ENCODE measurements around the gene MYRFL. TPM values are rescaled to one million over a fixed set of nuclear protein-coding genes. Genes with fewer than 3 reads are reported as not detected.
A peak's percentile ranks its signal among the peaks of the same experiment; 100 is the strongest.

Gene MYRFL
- total RNA-seq, 1 experiment from 2014 or later: not detected

GRCh38 chr12:69879007-69879960, 54.3 kb downstream of the MYRFL start:
- Histone ChIP-seq H3K36me3 (no peaks in the 10 kb centered on the region), H3K9me3 (no peaks in the 10 kb centered on the region), H3K4me3 (peak overlapping the region; percentile 19), H3K27me3 (no peaks in the 10 kb centered on the region)
- DNase-seq: peak; percentile 38

- Histone ChIP-seq H3K9me3 (no peaks in the 10 kb centered on the region), H3K27me3 (no peaks in the 10 kb centered on the region), H3K36me3 (no peaks in the 10 kb centered on the region), H3K4me3 (no peak overlapping the region)
- no peak for DNase-seq
Measured at GRCh38 chr12:69880571-69880970, 55.5 kb downstream of the MYRFL start.

- DNase-seq: no peak
- Histone ChIP-seq H3K9me3 (no peaks in the 10 kb centered on the region), H3K27me3 (no peaks in the 10 kb centered on the region), H3K4me3 (no peak overlapping the region), H3K36me3 (no peaks in the 10 kb centered on the region)
Measured at GRCh38 chr12:69881771-69882170, 56.7 kb downstream of the MYRFL start.

- H3K4me3 ChIP-seq: no peak overlapping the region
- 0 out of 2 replicates have a peak, but pooled peaks cover 2% of the 10 kb centered on the region for H3K27me3 ChIP-seq
- DNase-seq: no peak
- H3K36me3 ChIP-seq: no peaks in the 10 kb centered on the region
- no peaks in the 10 kb centered on the region for H3K9me3 ChIP-seq
Measured at GRCh38 chr12:69884386-69884785, 59.4 kb downstream of the MYRFL start.

- no peak for DNase-seq
- no peaks in the 10 kb centered on the region for H3K9me3 ChIP-seq
- H3K4me3 ChIP-seq: no peak overlapping the region
- 0 out of 2 replicates have a peak, but pooled peaks cover 2% of the 10 kb centered on the region for H3K27me3 ChIP-seq
- H3K36me3 ChIP-seq: no peaks in the 10 kb centered on the region
Measured at GRCh38 chr12:69885658-69886057, 60.6 kb downstream of the MYRFL start.

- Histone ChIP-seq H3K9me3 (no peaks in the 10 kb centered on the region), H3K27me3 (0 out of 2 replicates have a peak, but pooled peaks cover 2% of the 10 kb centered on the region), H3K4me3 (no peak overlapping the region), H3K36me3 (no peaks in the 10 kb centered on the region)
- no peak for DNase-seq
Measured at GRCh38 chr12:69886109-69886508, 61.1 kb downstream of the MYRFL start.

GRCh38 chr12:69886715-69887114, 61.7 kb downstream of the MYRFL start:
- 0 out of 2 replicates have a peak, but pooled peaks cover 2% of the 10 kb centered on the region for H3K27me3 ChIP-seq
- no peak for DNase-seq

GRCh38 chr12:69888901-69889300, 63.9 kb downstream of the MYRFL start:
- Histone ChIP-seq H3K36me3 (no peaks in the 10 kb centered on the region), H3K4me3 (no peak overlapping the region), H3K9me3 (no peaks in the 10 kb centered on the region), H3K27me3 (0 out of 2 replicates have a peak, but pooled peaks cover 2% of the 10 kb centered on the region)
- no peak for DNase-seq

More at GRCh38 chr12:69886715-69887114, 61.7 kb downstream of the MYRFL start:
- no peaks in the 10 kb centered on the region for H3K36me3 ChIP-seq
- H3K4me3 ChIP-seq: no peak overlapping the region
- no peaks in the 10 kb centered on the region for H3K9me3 ChIP-seq

GRCh38 chr12:69894800-69895383, 69.9 kb downstream of the MYRFL start:
- Histone ChIP-seq H3K27me3 (no peaks in the 10 kb centered on the region), H3K4me3 (no peak overlapping the region), H3K36me3 (no peaks in the 10 kb centered on the region), H3K9me3 (no peaks in the 10 kb centered on the region)
- DNase-seq: no peak

GRCh38 chr12:69896653-69897381, 71.8 kb downstream of the MYRFL start:
- no peak for DNase-seq
- no peaks in the 10 kb centered on the region for H3K27me3 ChIP-seq
- no peaks in the 10 kb centered on the region for H3K36me3 ChIP-seq
- no peak overlapping the region for H3K4me3 ChIP-seq
- no peaks in the 10 kb centered on the region for H3K9me3 ChIP-seq

- no peaks in the 10 kb centered on the region for H3K27me3 ChIP-seq
- no peak overlapping the region for H3K4me3 ChIP-seq
- no peaks in the 10 kb centered on the region for H3K36me3 ChIP-seq
- DNase-seq: peak; percentile 73
- no peaks in the 10 kb centered on the region for H3K9me3 ChIP-seq
Measured at GRCh38 chr12:69897744-69898143, 72.7 kb downstream of the MYRFL start.

GRCh38 chr12:69898236-69898635, 73.2 kb downstream of the MYRFL start:
- Histone ChIP-seq H3K4me3 (no peak overlapping the region), H3K9me3 (no peaks in the 10 kb centered on the region), H3K36me3 (no peaks in the 10 kb centered on the region), H3K27me3 (no peaks in the 10 kb centered on the region)
- no peak for DNase-seq

GRCh38 chr12:69900720-69901131, 75.7 kb downstream of the MYRFL start:
- Histone ChIP-seq H3K27me3 (no peaks in the 10 kb centered on the region), H3K4me3 (no peak overlapping the region), H3K36me3 (no peaks in the 10 kb centered on the region), H3K9me3 (no peaks in the 10 kb centered on the region)
- peak; percentile 18 for DNase-seq

- Histone ChIP-seq H3K9me3 (no peaks in the 10 kb centered on the region), H3K36me3 (no peaks in the 10 kb centered on the region), H3K27me3 (no peaks in the 10 kb centered on the region), H3K4me3 (no peak overlapping the region)
- DNase-seq: no peak
Measured at GRCh38 chr12:69901221-69901905, 76.3 kb downstream of the MYRFL start.

GRCh38 chr12:69903548-69903947, 78.5 kb downstream of the MYRFL start:
- H3K27me3 ChIP-seq: no peaks in the 10 kb centered on the region
- H3K9me3 ChIP-seq: no peaks in the 10 kb centered on the region
- H3K36me3 ChIP-seq: no peaks in the 10 kb centered on the region
- DNase-seq: no peak
- H3K4me3 ChIP-seq: no peak overlapping the region

- no peak for DNase-seq
- Histone ChIP-seq H3K27me3 (no peaks in the 10 kb centered on the region), H3K4me3 (no peak overlapping the region), H3K9me3 (no peaks in the 10 kb centered on the region), H3K36me3 (no peaks in the 10 kb centered on the region)
Measured at GRCh38 chr12:69904777-69905176, 79.8 kb downstream of the MYRFL start.
